NCI-H2196 (cell line): Measurements from ENCODE around the gene SMTNL1.
"Not testable (repeated sequence)": the region's sequence is repeated elsewhere in the genome, so short reads cannot be mapped to it uniquely, and the experiment has no call there.

Experiments
- DNase-seq: peaks from one replicate; lab custom pipeline; 2025; ENCODE audit not compliant: unreplicated experiment; lab: John Stamatoyannopoulos, UW

The SMTNL1 gene

DNA sequence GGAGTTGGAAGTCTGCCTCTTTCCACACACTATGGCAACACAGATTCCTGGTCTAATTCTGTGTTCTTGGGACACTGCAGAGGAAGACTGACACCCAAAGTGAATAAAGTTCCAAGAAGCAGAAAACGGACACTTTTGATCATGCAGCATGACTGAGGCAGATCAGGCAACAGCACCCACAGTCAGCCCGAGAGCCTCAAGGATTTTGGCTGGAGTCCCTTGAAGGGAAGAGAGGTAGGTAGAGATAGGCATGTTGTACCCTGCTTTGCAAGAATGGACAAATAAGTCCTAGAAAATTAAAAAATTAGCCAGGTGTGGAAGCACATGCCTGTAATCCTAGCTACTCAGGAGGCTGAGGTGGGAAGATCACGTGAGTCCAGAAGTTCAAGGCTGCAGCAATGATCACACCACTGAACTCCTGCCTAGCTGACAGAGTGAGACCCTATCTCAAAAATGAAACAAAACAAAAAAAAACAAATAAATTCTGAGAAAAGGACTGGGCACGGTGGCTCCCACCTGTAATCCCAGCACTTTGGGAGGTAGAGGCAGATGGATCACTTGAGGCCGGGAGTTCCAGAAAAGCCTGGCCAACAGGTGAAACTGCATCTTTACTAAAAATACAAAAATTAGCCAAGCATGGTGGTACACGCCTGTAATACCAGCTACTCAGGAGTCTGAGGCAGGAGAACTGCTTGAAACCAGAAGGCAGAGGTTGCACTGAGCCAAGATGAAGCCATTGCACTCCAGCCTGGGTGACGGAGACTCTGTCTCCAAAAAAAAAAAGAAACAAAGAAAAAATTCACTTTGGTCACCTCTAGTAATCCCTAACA is 28.8 kb upstream of the SMTNL1 start:
- no peak for DNase-seq

DNA sequence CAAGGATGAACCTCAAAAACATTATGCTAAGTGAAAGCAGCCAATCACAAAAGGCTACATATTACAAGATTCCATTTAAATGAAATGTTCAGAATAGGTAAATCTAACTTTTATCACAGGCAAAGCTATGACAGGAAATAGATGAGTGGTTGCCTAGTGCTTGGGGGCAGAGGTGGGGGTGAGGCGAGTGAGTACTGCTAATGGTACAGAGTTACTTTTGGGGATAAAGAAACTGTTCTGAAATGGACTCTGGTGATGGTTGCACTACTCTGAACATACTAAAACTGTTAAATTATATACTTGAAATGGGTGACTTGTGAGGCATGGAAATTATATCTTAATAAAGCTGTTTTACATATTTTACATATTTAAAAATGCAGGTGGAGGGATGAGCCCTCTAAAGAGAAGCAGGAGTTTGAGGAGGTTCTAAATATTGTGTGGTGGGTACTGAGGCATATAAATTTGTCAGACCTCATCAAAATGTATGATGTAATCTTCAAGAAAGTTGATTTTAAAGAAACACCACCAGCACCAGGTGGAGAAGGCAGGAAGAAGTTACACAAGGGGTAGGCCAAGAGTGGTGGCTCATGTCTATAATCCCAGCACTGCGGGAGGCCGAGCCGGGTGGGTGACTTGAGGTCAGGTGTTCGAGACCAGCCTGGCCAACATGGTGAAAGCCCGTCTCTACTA is 25.5 kb upstream of the SMTNL1 start:
- DNase-seq, result no peak

DNA sequence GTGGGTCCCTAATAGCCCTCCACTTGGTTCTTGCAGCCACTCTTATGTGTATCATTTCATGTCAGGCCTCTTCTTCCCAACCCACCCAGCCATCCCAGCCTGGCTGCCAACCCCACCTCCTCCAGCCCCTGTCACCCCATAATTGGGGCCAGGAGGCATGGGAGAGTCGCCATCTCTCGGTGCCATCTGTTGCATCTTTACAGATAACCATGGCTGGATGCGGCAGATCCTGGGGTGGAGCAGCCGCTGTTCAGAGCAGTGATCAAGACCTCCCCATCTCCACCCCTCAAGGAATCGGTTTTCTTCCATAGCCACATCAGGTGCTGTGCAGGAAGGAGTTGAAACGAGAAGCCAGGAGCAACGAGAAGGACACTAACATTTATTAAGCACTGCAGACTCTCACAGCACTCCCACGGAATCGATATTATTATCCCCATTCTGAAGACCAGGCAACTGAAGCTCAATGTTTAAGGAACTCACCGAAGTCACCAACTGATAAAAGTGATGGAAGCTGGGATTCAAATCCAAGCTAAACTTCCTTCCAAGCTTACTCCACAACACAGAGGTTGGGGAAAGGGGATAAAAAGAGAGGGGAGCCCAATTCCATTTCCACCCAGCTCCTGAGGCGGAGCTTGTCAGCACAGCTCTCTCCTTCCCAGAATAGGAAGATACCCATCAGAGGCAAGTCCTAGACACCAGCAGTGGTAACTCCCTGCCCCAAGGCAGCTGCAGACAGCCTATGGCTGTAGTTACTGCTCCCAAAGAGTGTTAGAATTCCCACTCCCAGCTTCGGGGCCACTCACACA is 24.5 kb upstream of the SMTNL1 start:
- no peak for DNase-seq

DNA sequence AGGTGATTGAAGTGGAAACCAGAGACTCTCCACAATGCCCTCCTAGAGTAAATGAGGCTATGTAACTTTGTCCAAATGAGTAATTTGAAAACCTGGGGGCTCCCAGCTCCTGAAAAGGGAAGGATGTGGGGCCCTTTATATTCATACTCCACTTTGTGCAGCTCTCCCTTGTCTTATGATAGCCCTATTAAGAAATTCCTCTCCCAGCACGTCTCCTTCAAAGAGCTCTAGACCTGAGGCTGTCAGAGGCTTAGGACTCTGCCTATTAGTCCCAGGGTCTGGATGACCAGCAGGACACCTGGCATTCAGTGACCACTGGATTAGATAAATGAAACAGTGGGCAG is 24.0 kb upstream of the SMTNL1 start:
- DNase-seq, result no peak

DNA sequence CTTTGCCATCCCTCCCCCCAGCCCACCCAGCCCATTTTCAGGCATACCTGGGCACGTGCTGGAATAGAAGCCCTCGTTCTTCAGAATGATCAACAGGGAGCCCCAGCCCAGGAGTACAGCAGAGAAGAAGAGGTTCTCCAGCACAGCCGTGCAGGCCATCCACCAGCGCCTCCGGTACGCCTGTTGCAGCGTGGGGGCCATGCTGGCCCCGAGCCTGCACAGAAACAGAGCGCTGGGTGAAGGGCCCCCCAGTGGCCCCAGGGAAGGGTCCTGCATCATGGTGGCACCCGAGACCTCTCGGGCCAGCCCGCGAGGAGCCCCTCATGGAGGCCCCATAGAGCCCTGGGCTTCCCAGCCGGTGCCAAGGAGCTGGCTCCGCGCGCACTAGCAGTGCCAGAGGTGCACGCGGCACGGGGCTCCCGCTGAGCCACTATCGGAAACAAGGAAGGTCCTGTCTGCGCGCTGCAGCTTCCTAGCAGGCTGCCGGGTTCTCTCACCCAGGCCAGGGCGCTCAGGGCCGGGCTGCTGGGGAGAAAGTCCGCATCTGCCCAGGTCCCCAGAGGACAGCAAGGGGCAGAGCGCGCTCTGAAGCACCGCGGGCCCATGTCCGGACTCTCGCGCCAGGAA is 23.4 kb upstream of the SMTNL1 start:
- peak; percentile 29 for DNase-seq

DNA sequence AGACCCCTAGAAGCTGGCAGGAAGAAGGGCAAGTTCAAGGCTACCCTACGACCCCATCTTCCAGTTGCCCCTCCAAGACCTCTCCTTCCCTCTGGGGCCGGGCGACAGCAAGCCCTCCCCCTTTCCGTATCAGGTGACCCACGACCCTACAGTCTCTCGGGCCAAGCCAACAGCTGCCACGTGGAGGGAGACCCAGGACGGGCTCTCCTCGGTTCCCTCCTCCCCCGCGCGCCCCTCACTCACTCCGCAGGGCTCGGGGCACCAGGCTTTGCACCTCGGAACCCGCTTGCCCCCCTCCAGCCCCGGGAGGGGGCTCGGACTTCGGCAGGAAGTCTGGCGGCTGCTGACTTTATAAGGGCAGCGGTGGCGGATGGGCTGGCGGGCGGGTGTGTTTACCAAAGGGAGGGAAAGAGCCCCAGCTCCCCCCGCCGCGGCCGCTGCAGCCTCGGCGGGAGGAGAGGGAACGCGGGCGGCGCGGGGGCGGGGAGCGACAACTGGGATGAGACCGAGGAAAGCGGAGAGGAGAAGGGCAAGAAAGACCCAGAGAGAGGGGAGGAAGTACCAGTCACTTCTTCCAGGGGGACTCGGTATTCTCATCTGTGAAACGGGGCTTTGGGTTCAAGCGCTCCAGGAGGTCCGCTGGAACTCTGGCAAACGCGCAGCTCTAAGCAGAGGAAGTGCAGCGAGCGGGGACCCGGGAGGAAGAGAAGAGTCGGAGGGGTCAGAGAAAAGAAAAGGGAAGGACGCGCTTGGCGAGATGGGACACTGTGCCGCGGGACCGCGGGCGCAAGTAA is 22.7 kb upstream of the SMTNL1 start:
- DNase-seq, result peak; percentile 29

DNA sequence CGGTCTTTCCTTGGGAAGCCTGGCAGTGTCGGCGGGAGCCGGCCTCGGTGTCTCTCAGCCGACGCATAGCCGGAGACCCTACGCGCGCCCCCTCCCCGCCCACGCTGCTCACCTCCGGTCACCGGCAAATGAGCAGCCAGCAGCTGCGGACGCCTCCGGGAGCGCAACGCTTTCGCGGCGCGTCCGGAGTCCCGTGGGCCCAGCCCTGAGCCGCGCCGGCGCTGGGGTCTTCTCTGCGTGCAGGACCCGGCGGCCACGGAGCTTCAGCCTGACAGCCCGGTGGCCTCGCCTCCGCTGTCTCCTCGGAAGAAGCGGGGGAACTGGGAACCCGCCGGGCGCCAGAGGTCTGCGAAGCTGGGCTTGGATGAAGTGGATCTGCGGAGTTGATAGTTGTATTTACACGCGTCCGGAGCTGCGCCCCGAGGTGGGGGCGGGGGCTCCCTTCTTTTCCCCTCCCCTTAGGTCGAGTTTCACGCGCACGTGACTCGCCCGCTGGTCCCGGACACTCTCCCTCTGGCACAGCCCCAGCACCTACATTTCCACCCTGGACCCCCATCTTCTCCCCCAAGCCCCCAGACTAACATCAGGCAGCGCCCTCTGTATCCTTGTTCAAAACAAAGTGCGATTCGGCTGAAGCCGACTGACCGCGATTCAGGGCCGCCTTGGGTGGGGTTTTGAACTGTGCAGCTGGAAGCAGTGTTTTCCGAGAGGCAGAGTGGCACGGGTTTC is 21.9 kb upstream of the SMTNL1 start, which contains the start of gene SLC43A1:
SLC43A1 (minus strand) TSS at position 371 of the 729 bp plus-strand sequence. CDS start 1,591 bp downstream, outside the sequence.
- DNase-seq, result peak; percentile 14

DNA sequence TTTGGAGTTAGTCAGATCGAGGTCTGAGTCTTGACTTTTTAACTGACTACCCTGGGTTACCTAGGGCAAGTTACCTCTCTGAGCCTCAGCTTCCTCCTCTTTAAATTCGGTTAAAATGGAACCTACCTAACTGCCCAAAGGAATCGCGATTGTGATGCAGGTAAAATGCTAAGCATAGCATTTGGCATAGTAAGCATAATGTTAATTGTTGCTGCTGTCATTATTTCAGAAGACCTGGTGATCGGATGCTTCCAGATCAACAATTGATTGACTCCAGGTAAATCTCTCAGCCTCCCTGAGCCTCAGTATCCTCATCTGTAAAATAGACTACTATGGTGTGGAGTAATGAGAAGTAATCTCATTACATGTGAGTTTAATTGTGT is 21.3 kb upstream of the SMTNL1 start:
- no peak for DNase-seq

DNA sequence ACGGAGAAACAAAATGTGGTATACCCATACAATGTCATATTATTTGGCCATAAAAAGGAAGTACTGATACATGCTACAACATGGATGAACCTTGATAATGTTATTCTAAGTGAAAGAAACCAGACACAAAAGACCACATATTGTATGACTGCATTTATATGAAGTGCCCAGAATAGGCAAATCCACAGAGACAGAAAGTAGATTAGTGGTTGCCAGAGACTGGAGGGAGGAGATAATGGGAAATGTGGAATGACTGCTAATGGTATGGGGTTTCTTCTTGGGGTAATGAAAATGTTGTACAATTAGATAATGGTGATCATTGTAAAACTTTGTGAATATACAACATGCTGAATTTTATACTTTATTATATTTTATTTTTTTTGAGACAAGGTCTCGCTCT is 16.3 kb upstream of the SMTNL1 start:
- DNase-seq, result no peak

DNA sequence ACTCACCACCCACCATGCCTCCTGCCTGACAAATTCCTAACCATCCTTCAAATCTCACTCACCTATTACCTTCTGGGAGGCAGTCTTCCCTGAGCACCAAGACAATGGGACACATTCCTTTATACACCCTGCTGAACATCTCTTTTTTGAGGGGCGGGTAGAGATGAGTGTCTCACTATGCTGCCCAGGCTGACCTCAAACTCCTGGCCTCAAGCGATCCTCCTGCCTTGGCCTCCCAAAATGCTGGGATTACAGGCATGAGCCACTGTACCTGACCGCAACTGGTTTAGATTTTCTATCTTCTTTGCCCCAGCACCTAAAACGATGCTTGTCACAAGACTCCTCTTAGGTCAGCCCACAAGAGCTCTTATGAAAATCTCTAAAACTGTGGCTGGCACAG is 14.0 kb upstream of the SMTNL1 start:
- DNase-seq, result no peak

DNA sequence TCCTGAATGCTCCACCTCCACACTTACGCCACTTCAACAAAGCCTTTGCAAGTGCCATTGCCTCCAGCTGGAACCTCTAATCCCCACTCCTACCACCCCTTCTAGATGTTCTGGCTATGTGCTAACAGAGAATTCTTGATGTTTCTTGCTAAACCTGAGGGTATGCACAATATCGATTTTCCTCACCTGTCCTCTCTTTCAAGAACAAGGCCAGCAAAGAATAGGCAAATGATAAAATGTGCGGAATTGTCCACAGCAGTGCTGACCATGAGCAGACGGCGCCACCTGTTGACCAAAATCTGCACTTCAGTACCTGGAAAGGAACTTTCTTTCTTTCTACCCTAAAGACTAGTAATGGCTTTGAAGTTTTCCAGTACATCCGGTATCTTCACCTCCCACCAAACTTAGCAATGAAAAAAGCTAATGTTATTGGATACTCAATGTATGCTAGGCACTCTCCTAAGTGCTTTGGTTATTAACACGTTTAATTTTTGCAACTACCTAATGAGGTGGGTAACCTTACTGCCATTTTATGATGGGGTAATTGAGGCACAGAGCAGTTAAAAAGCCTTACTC is 10.3 kb upstream of the SMTNL1 start:
- peak; percentile 81 for DNase-seq

DNA sequence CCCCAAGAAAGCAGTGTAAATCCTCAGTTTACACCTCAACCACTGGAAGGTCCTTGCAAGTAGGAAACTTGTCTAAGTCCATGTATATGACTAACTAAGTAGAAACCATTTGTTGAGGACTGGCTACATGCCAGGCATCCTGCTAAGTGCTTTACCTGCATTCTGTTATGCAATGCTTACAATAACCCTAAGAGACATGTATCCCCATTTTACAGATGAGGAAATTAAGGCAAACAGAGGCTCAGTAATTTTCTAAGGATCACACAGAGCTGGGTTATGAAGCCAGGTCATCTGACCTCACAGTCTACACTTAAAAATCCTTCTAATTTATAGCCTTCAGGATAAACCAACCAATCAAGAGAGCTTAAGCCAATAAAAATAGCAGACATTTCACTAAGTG is 8.4 kb upstream of the SMTNL1 start:
- DNase-seq, result no peak

DNA sequence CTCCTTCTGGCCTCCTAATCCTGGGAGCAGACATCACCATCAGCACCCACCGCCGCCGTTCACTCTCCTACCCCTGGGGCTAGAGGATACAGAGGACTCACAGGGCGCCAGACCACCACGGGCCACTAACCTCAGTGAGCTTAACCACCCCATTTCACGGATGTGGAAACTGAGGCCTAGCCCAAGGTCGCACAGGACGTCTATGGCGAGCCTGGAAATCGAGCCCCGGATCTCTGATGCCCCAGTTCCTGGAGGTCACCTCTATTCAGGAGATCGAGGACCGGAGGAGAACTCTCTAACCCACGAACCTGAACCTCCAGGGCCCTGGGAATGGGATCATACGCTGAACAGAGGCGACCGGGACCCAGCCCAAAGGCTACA is 7.2 kb upstream of the SMTNL1 start:
- no peak for DNase-seq

DNA sequence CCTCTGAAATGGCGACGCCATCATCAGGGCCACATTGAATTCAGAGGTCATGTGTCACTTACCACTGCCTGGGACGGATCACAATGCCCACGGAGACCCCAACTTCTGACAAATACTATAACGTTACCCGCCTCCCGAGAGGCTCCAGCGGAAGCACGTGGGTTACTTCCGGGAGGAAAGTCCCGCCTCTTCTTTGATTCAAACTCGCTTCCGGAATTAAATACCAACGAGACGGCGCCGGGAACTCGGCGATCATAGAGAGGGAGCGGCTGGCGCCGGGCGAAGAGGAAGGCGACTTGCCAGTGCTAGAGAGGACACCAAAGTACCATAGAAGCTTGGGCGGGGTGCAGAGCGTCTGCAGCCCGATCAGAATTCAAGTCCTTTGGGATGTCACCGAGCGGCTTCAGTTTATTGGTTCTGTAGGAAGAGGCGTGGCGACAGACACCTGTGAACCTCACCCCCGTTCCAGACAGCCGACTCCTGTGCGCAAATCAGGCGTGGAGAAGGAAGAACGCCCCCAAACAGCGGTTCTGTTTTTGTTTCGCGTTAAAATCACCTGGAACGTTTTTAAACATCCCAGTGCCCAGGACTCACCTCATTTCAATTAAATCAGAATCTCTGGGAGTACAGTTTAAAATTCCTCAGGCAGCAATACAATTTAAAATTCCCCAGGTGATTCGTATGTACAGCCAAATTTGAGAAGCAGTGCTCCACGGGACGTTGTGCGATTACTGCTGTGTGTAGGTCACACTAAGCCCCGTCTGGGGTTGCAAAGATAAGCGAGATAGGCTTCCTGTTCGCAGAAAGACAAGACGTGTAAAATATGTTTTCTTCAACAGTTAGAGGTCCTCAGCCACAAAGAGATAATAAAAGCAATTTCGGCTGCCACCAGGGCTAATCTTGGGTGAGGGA is 6.5 kb upstream of the SMTNL1 start, which contains the start of gene TIMM10:
TIMM10 (minus strand) TSS at position 159 of the 912 bp plus-strand sequence. CDS start 565 bp downstream, outside the sequence.
- peak; percentile 96 for DNase-seq

DNA sequence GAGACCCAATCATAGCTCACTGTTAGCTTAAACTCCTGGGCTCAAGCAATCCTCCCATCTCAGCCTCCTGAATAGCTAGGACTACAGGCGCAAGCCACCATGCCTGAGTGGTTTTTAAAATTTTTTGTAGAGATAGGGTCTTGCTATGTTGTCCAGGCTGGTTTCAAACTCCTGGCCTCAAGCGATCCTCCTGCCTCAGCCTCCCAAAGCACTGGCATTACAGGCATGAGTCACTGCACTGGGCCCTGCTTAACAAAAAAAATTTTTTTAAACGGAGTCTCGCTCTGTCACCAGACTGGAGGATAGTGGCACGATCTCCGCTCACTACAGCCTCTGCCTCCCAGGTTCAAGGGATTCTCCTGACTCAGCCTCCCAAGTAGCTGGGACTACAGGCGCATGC is 2.9 kb upstream of the SMTNL1 start:
- DNase-seq, result not testable (repeated sequence)

DNA sequence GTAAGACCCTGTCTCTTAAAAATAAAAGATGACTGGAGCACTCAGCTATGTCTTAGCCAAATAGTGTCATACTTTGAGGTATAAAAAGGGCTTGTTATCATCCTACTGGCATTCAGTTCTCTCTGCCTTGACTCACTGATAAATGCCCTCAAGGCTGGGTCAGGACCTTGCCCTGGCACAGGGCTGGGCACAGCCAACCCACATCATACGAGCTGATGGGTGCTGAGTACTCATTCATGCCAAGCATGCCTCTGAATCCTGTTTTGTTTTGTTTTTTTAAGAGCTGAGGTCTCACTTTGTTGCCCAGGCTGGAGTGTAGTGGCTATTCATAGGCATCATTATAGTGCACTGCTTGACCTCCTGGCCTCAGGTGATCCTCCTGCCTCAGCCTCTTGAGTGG is 1.9 kb downstream of the SMTNL1 start:
- no peak for DNase-seq

DNA sequence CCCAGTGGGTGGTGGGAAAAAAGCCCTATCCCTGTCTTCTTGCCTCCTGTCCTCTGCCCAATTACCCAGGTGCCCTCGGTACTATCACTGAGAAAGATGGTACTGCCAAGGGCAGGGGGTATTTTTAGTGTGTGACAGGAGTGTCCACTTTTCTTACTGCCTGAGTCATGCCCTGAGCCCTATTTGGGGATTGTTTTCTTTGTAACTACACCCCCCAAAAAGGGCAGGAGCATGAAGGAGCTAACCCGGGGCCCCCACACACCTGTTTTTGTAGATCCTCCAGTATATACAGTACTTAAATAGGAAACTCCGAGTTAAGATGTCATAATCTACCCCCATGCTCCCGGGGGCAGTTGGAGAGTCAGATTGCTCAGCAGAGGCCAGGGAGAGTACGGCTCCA is 3.8 kb downstream of the SMTNL1 start:
- no peak for DNase-seq

DNA sequence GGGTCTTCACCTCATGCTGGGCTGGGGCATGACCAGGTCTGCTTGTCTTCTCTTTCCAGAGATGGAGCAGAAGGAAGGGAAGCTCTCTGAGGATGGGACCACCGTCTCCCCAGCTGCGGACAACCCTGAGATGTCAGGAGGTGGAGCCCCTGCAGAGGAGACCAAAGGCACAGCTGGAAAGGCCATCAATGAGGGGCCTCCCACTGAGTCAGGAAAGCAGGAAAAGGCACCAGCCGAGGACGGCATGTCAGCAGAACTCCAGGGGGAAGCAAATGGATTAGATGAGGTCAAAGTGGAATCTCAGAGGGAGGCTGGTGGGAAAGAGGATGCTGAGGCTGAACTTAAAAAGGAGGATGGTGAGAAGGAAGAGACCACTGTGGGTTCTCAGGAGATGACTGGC is 5.2 kb downstream of the SMTNL1 start:
- no peak for DNase-seq
